Kidney epithelial cell (primary cell): ENCODE results near the gene TBX15. TPM values are rescaled to one million over a fixed set of nuclear protein-coding genes. Genes with fewer than 3 reads are reported as not detected.

Experiments
- DNase-seq: peaks from one replicate; pipeline ENCODE4 v3.0.0-alpha.2; 2010; ENCODE audit warnings: low read depth
- H3K27me3 ChIP-seq: 2 replicates; pipeline ENCODE4 v1.6.0; 2011; ENCODE audit warnings: low read length; ENCODE audit not compliant: control insufficient read depth, insufficient read depth
- H3K36me3 ChIP-seq: 2 replicates; pipeline ENCODE4 v1.5.1; 2011; ENCODE audit warnings: low read length; ENCODE audit not compliant: control insufficient read depth, insufficient read depth
- H3K4me3 ChIP-seq: 2 replicates; pipeline ENCODE4 v1.5.1; 2011; ENCODE audit warnings: low read depth, mild to moderate bottlenecking, control low read depth, low read length
- total RNA-seq: library from RNA; depleted of rRNA; stranded (reverse); fragments of >200 nt; gene quantifications from 2 replicates; pipeline ENCODE4 v1.2.3, GENCODE V29; 2015
- TF ChIP-seq, protein P1 (sequence below): IDR thresholded peaks from 2 replicates; pipeline ENCODE4 v1.5.1; 2011; ENCODE audit warnings: mild to moderate bottlenecking, moderate library complexity, low read length, control low read depth, inconsistent platforms; ENCODE audit not compliant: insufficient read depth, poor library complexity, severe bottlenecking

The TBX15 gene
- total RNA-seq, 1 donor from 2014 or later = not detected

DNA sequence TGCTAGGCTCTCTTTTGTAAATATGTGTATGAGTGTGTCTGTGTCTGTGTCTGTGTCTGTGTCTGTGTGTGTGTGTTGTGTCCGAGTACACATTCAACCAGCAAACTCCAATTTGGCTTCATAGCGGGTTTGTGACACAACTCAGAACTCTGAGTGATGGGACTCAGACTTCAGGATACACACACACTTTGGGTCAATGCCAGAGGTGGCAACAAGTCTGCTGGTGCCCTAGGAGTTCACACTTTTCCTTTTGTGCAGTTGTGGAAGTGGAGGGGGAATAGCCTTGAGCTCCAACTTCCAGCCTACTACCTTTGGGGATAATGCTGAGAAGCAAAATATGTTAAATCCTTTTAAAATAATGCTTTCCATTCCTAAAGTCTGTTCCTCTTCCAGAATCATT is 16.6 kb upstream of the TBX15 start:
- Histone ChIP-seq H3K4me3 (no peak overlapping the region), H3K27me3 (peaks cover 81% of the 10 kb centered on the region), H3K36me3 (no peaks in the 10 kb centered on the region)
- TF ChIP-seq, protein P1, sequence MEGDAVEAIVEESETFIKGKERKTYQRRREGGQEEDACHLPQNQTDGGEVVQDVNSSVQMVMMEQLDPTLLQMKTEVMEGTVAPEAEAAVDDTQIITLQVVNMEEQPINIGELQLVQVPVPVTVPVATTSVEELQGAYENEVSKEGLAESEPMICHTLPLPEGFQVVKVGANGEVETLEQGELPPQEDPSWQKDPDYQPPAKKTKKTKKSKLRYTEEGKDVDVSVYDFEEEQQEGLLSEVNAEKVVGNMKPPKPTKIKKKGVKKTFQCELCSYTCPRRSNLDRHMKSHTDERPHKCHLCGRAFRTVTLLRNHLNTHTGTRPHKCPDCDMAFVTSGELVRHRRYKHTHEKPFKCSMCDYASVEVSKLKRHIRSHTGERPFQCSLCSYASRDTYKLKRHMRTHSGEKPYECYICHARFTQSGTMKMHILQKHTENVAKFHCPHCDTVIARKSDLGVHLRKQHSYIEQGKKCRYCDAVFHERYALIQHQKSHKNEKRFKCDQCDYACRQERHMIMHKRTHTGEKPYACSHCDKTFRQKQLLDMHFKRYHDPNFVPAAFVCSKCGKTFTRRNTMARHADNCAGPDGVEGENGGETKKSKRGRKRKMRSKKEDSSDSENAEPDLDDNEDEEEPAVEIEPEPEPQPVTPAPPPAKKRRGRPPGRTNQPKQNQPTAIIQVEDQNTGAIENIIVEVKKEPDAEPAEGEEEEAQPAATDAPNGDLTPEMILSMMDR = no peak
- no peak for DNase-seq

DNA sequence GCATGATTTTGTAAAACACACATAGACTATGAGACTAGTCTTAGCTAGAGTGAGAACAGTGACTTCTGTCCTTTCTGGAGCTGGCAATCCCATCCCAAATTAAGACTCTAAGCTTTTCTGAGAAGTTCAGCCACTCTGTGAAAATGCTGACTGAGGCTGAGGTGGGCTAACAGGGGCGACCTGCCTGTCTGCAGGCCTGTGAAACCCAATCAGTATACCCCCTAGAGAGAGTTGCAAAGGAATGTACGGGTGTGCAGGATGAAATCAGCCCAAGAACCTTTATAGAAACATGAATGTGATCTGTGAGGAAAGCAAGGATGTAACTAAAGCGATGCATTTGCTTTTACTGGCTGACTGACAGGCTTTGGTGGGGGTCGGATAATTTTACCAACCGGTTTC is 16.0 kb upstream of the TBX15 start:
- TF ChIP-seq, protein P1 = no peak
- no peak overlapping the region for H3K4me3 ChIP-seq
- H3K27me3 ChIP-seq = peaks cover 88% of the 10 kb centered on the region
- DNase-seq = no peak
- no peaks in the 10 kb centered on the region for H3K36me3 ChIP-seq

DNA sequence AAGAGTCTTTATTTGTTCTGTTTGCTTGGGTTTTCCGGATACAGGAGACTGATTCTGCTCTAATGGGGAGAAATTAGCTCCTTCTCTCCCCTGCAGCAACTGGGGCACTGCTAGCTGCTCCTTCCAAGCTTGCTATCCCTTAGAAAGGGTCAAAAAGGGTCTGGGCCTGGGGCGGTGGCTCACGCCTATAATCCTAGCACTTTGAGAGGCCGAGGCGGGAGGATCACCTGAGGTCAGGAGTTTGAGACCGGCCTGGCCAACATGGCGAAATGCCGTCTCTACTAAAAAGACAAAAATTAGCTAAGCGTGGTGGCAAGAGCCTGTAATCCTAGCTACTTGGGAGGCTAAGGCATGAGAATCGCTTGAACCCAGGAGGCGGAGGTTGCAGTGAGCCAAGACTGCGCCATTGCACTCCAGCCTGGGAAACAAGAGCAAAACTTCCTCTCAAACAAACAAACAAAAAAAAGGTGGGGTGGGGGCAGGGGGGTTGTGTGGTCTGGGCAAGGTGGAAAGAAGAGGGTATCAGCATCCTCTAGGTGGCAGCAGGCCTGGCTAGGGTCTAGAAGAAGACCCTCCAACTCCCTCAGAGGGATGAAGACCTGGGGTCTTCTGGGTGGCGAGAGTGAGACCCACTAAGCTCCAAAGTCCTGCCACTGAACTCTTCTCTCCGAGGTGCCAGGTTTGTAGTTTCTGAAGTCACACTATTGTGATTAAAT is 15.4 kb upstream of the TBX15 start:
- H3K36me3 ChIP-seq = no peaks in the 10 kb centered on the region
- TF ChIP-seq, protein P1 = peak; percentile 7
- DNase-seq = no peak
- H3K4me3 ChIP-seq = no peak overlapping the region
- H3K27me3 ChIP-seq = peaks cover 93% of the 10 kb centered on the region

- Histone ChIP-seq H3K4me3 (no peak overlapping the region), H3K36me3 (no peaks in the 10 kb centered on the region), H3K27me3 (peaks cover 91% of the 10 kb centered on the region)
- peak; percentile 60 for DNase-seq
- TF ChIP-seq, protein P1 = no peak
Measured at GRCh38 chr1:119002028-119002686, 14.0 kb upstream of the TBX15 start.

- no peak overlapping the region for H3K4me3 ChIP-seq
- no peaks in the 10 kb centered on the region for H3K36me3 ChIP-seq
- TF ChIP-seq, protein P1 = peak; percentile 1
- peaks cover 91% of the 10 kb centered on the region for H3K27me3 ChIP-seq
- no peak for DNase-seq
Measured at GRCh38 chr1:119001181-119002027, 13.3 kb upstream of the TBX15 start.
